ELR (cell line): ENCODE results near the gene KCNQ1OT1.
A peak's percentile ranks its signal among the peaks of the same experiment; 100 is the strongest.

Source experiments
- DNase-seq: peaks from one replicate; pipeline ENCODE4 v3.0.0-alpha.2; 2015; ENCODE audit warnings: low read depth

KCNQ1OT1 gene

GRCh38 chr11:2701898-2702434 lies 2.2 kb upstream of the KCNQ1OT1 start:
- DNase-seq, result no peak

- no peak for DNase-seq
These were observed 1.4 kb upstream of the KCNQ1OT1 start for GRCh38 chr11:2701230-2701629.

- DNase-seq, result peak; percentile 53
These were observed 819 bp upstream of the KCNQ1OT1 start for GRCh38 chr11:2700415-2701211.

GRCh38 chr11:2699185-2699530 lies 636 bp downstream of the KCNQ1OT1 start:
- DNase-seq, result peak; percentile 39

GRCh38 chr11:2698386-2699184 lies 1.2 kb downstream of the KCNQ1OT1 start:
- peak; percentile 39 for DNase-seq

- peak; percentile 8 for DNase-seq
These were observed 1.9 kb downstream of the KCNQ1OT1 start for GRCh38 chr11:2697866-2698265.

- DNase-seq, result no peak
These were observed 3.3 kb downstream of the KCNQ1OT1 start for GRCh38 chr11:2696455-2696854.

GRCh38 chr11:2694995-2695939 lies 4.5 kb downstream of the KCNQ1OT1 start:
- DNase-seq, result no peak

- DNase-seq, result no peak
These were observed 5.3 kb downstream of the KCNQ1OT1 start for GRCh38 chr11:2694495-2694894.

GRCh38 chr11:2693271-2694261 lies 6.2 kb downstream of the KCNQ1OT1 start:
- no peak for DNase-seq

GRCh38 chr11:2691991-2692875 lies 7.6 kb downstream of the KCNQ1OT1 start:
- peak; percentile 15 for DNase-seq

GRCh38 chr11:2691355-2691761 lies 8.4 kb downstream of the KCNQ1OT1 start:
- DNase-seq, result no peak

GRCh38 chr11:2690596-2691354 lies 9.0 kb downstream of the KCNQ1OT1 start:
- no peak for DNase-seq

- DNase-seq, result no peak
These were observed 9.9 kb downstream of the KCNQ1OT1 start for GRCh38 chr11:2689651-2690575.

- DNase-seq, result no peak
These were observed 11.2 kb downstream of the KCNQ1OT1 start for GRCh38 chr11:2688381-2689231.

GRCh38 chr11:2687782-2688191 lies 12.0 kb downstream of the KCNQ1OT1 start:
- no peak for DNase-seq

- no peak for DNase-seq
These were observed 12.6 kb downstream of the KCNQ1OT1 start for GRCh38 chr11:2687223-2687530.
